DMS114 treated with DMSO at 0.1 percent for 48 hours (cell line): ENCODE measurements around the gene HHAT.

Source experiments
- DNase-seq: peaks from one replicate; lab custom pipeline; 2025; ENCODE audit not compliant: unreplicated experiment; lab: John Stamatoyannopoulos, UW

HHAT gene

GRCh38 chr1:210531475-210532222 is 202.9 kb downstream of the HHAT start:
- no peak for DNase-seq

- DNase-seq, result no peak
Observed at GRCh38 chr1:210532223-210532598, 203.5 kb downstream of the HHAT start.

GRCh38 chr1:210535761-210536160 is 207.1 kb downstream of the HHAT start:
- DNase-seq, result no peak

- DNase-seq, result no peak
Observed at GRCh38 chr1:210536254-210536961, 207.7 kb downstream of the HHAT start.

GRCh38 chr1:210540288-210540687 is 211.6 kb downstream of the HHAT start:
- DNase-seq, result no peak

GRCh38 chr1:210541680-210542358 is 213.1 kb downstream of the HHAT start:
- no peak for DNase-seq

GRCh38 chr1:210551899-210552298 is 223.2 kb downstream of the HHAT start:
- no peak for DNase-seq

GRCh38 chr1:210553711-210554110 is 225.0 kb downstream of the HHAT start:
- no peak for DNase-seq

- no peak for DNase-seq
Observed at GRCh38 chr1:210554382-210554781, 225.7 kb downstream of the HHAT start.

GRCh38 chr1:210556475-210556874 is 227.8 kb downstream of the HHAT start:
- DNase-seq, result no peak

- no peak for DNase-seq
Observed at GRCh38 chr1:210557426-210558077, 228.8 kb downstream of the HHAT start.

GRCh38 chr1:210558302-210558701 is 229.6 kb downstream of the HHAT start:
- no peak for DNase-seq

GRCh38 chr1:210565306-210565705 is 236.6 kb downstream of the HHAT start:
- DNase-seq, result no peak

- no peak for DNase-seq
Observed at GRCh38 chr1:210568631-210569030, 239.9 kb downstream of the HHAT start.

- DNase-seq, result no peak
Observed at GRCh38 chr1:210570116-210570515, 241.4 kb downstream of the HHAT start.

GRCh38 chr1:210571356-210572284 is 242.9 kb downstream of the HHAT start:
- DNase-seq, result no peak

GRCh38 chr1:210573141-210573540 is 244.4 kb downstream of the HHAT start:
- DNase-seq, result no peak

GRCh38 chr1:210582205-210582970 is 253.7 kb downstream of the HHAT start:
- DNase-seq, result no peak

- DNase-seq, result peak; percentile 31
Observed at GRCh38 chr1:210584439-210585113, 255.9 kb downstream of the HHAT start.
